Heart right ventricle (tissue), 16 donors: ENCODE measurements around the gene CPNE5. TPM values are rescaled to one million over a fixed set of nuclear protein-coding genes. Genes with fewer than 3 reads are reported as not detected.

Experiments used
- ATAC-seq, 8 donors: fragments of 200-7000 bp; cut with Tn5 transposase; one replicate each; pipeline ENCODE4 v1.9.1; 2020; ENCODE audit warnings: mild to moderate bottlenecking in 8 of 8, moderate library complexity in 8 of 8, moderate number of reproducible peaks in 1 of 8
- DNase-seq, 2 donors: peaks; one replicate each; pipeline ENCODE4 v3.0.0-alpha.2; 2020
- H3K27ac ChIP-seq, 10 donors: fragments of 200-600 bp; sonication (generic) in 2 of 10; one replicate each; pipeline versions ENCODE4 v1.5.0 to v1.8.0; 2020 to 2022; ENCODE audit warnings: mild to moderate bottlenecking in 3 of 10
- H3K27me3 ChIP-seq, 7 donors: fragments of 200-600 bp; one replicate each; pipeline ENCODE4 v1.8.0; 2021 to 2022; ENCODE audit warnings: mild to moderate bottlenecking in 2 of 7
- H3K36me3 ChIP-seq, 9 donors: fragments of 200-600 bp; sonication (generic) in 1 of 9; one replicate each; pipeline versions ENCODE4 v1.5.0 to v1.8.0; 2020 to 2022; ENCODE audit warnings: mild to moderate bottlenecking in 2 of 9
- H3K4me1 ChIP-seq, 9 donors: fragments of 200-600 bp; sonication (generic) in 1 of 9; one replicate each; pipeline versions ENCODE4 v1.5.0 to v1.8.0; 2020 to 2022; ENCODE audit warnings: mild to moderate bottlenecking in 4 of 9
- H3K4me3 ChIP-seq, 10 donors: fragments of 200-600 bp; sonication (generic) in 2 of 10; one replicate each; pipeline versions ENCODE4 v1.5.0 to v1.8.0; 2020 to 2022; ENCODE audit warnings: mild to moderate bottlenecking in 7 of 10, moderate library complexity in 2 of 10
- H3K9me3 ChIP-seq, 11 donors: fragments of 200-600 bp in 10 of 11; sonication (generic) in 2 of 11; one replicate each; pipeline versions ENCODE4 v1.5.0 to v1.8.0; 2013 to 2022; ENCODE audit warnings: mild to moderate bottlenecking in 2 of 11, control low read depth in 1 of 11, moderate library complexity in 1 of 11
- CTCF ChIP-seq, 9 donors: fragments of 200-600 bp; sonication (generic) in 2 of 9; IDR thresholded peaks; one replicate each; pipeline versions ENCODE4 v1.5.0 to v1.8.0; 2021 to 2022; ENCODE audit warnings: antibody characterized with exemption in 9 of 9, mild to moderate bottlenecking in 5 of 9, moderate library complexity in 1 of 9
- WGBS, 2 donors: extraction: QIAGEN DNeasy Blood & Tissue Kit; methylation state at CpG; one replicate each; pipeline ENCODE4 v1.1.7; 2013; ENCODE audit warnings: inconsistent platforms in 1 of 2; 5-methylcytosine and 5-hydroxymethylcytosine counted together
- intact Hi-C, 10 donors: fragments of 100-400 bp; cut with DNase I; formaldehyde crosslinking; loops; one replicate each; pipeline versions ENCODE4 v1.11.1 to v1.14.2; 2022
- polyA plus RNA-seq, 2 donors: library from polyadenylated mRNA; stranded (reverse); fragments of 200-250 nt; gene quantifications; one replicate each; pipeline ENCODE4 v1.2.3, GENCODE V29; 2013
- total RNA-seq, 10 donors: library from RNA; stranded (reverse); fragmentation: NEBNext Ultra II Directional in 3 of 10; extraction: Animal tissue kit (Norgen Biotek cat#: 25700) in 3 of 10; gene quantifications; one replicate each; pipeline versions ENCODE4 v1.2.1 to v1.2.4, GENCODE V29; 2021 to 2023
- donor health status: Arrhythmogenic right ventricular cardiomyopathy.
- donor health status: ischemic (EF 13 %, LVEDD 7.1; RV severe dilation, severe dysfunction).
- donor health status: healthy with polysubstance abuse.
- donor health status: DM: no; HTN: yes; CAD: no.
- donor health status: DM: no; HTN: no; CAD: no.
- donor health status: ischemic (EF 25% LVEDD 6.9; RV normal size, moderate dysfunction).
- donor health status: ischemic (EF 25% LVEDD 5.7; RV mildly dilated, moderate dysfunction).
- donor health status: healthy.
- donor health status: DM: yes; HTN: yes; CAD: no.
- donor health status: Ischemic cardiomyopathy.
- donor health status: ischemic (EF 35%, LVEDD 5.7; RV mildly dilated, moderate dysfunction).
- donor health status: nonischemic (EF 11% LVEDD 7.7; RV severe dilation, severe dysfunction).
- donor health status: DM: yes; HTN: yes; CAD: no.
- donor health status: PGD.
- donor health status: ischemic (EF 29% LVEDD 5.4; RV normal size, mild dysfunction).
- donor health status: nonischemic (EF 23%, LVEDD 6.1; RV moderate dilation, normal function).

Gene CPNE5
- total and polyA plus RNA-seq, 12 donors: 2.8 to 98.2 (median 24.4) TPM

- Histone ChIP-seq H3K36me3 (no peaks in the 10 kb centered on the region), H3K27ac (peak within 1 kb of the TSS; percentile 76 to 95 (median 92)), H3K27me3 (no peaks in the 10 kb centered on the region), H3K4me1 (peaks cover 8 to 46% (median 30%) of the 10 kb centered on the region in 9 donors), H3K9me3 (no peaks in the 10 kb centered on the region), H3K4me3 (peak within 1 kb of the TSS; percentile 18 to 95 (median 74))
- intact Hi-C loops: loop anchor here in 9 of 10 donors (1.0 to 10.0 kb wide), 14 partner anchors 92 to 329 kb away; partner anchors contain the start of genes MTCH1 (in 2 of the 9) and PIM1 (in 2 of the 9)
- ATAC-seq (peak; percentile 99 to 100 (median 100)), DNase-seq (peak; percentile 96 to 98)
- peak; percentile 78 to 96 (median 85) for TF ChIP-seq CTCF (IDR thresholded peaks at IDR 0.05)
- 3% methylated on average over 45 to 48 of the region's 48 CpGs for WGBS, 2 donors
Observed at GRCh38 chr6:36885461-36886401, 46.5 kb upstream of the CPNE5 start, which contains the start of gene C6orf89. Gene C6orf89, plus strand, starts transcription at chr6:36885952. Its CDS starts 13,493 bp downstream, at chr6:36899445.

GRCh38 chr6:36884610-36885009 lies 45.4 kb upstream of the CPNE5 start:
- Histone ChIP-seq H3K27ac (peak overlapping the region in 3 of 10 donors; percentile 92 to 95 (median 94)), H3K9me3 (no peaks in the 10 kb centered on the region), H3K4me1 (peaks cover 8 to 42% (median 30%) of the 10 kb centered on the region in 9 donors), H3K4me3 (no peak overlapping the region), H3K36me3 (no peaks in the 10 kb centered on the region), H3K27me3 (no peaks in the 10 kb centered on the region)
- ATAC-seq (no peak), DNase-seq (no peak)
- WGBS, 2 donors: 97 to 98% methylated on average over 3 of the region's 3 CpGs
- no peak for TF ChIP-seq CTCF (IDR thresholded peaks at IDR 0.05)
- intact Hi-C loops: loop anchor here in 9 of 10 donors (1.0 to 10.0 kb wide), 14 partner anchors 93 to 330 kb away; partner anchors contain the start of genes MTCH1 (in 2 of the 9) and PIM1 (in 2 of the 9)

DNA sequence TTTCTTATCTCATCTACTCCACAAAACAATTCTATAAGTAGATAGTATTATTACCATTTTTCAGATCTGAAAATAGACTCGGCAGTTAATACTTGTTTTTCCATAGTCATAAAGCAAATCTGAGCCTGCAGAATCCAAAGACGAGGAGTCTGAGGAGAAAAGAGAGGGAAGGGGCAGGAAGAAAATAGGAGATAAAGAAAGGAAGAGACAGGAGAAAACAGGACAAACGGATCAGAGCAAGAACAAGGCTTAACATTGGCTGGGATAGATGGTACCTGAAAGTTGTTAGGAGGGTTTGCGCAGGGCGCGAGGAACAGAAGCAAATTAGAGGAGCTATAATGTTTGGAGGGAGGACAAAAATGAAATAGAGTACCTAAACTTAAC lies 36.0 kb upstream of the CPNE5 start:
- intact Hi-C loops: loop anchor here in 1 of 10 donors (10.0 kb wide), 1 partner anchor 340 kb away; no protein-coding TSS in a partner anchor
- no peaks in the 10 kb centered on the region for H3K9me3 ChIP-seq
- no peaks in the 10 kb centered on the region for H3K27me3 ChIP-seq
- no peak for TF ChIP-seq CTCF (IDR thresholded peaks at IDR 0.05)
- WGBS, 2 donors: 28 to 30% methylated on average over 6 of the region's 6 CpGs
- H3K4me1 ChIP-seq: peaks cover 2 to 37% (median 17%) of the 10 kb centered on the region in 9 donors
- peaks cover 0 to 15% (median 0%) of the 10 kb centered on the region in 9 donors for H3K36me3 ChIP-seq
- H3K4me3 ChIP-seq: peak overlapping the region; percentile 45 to 94 (median 83)
- DNase-seq (no peak), ATAC-seq (peak in 1 of 8 donors; percentile 13)
- H3K27ac ChIP-seq: peak overlapping the region; percentile 37 to 98 (median 92)
